Neural cell (in vitro differentiated cells): ENCODE data around the gene IL6R. TPM values are rescaled to one million over a fixed set of nuclear protein-coding genes. Genes with fewer than 3 reads are reported as not detected.
"Not testable (repeated sequence)": the region's sequence is repeated elsewhere in the genome, so short reads cannot be mapped to it uniquely, and the experiment has no call there.

ENCODE experiments used
- H2AFZ ChIP-seq: fragments of 200-600, 300-800 bp; sonication (generic), shearing (Covaris generic); 2 replicates; pipeline ENCODE4 v1.6.0; 2014; ENCODE audit warnings: low read depth, mild to moderate bottlenecking, antibody characterized with exemption, low read length, moderate library complexity
- H3F3A ChIP-seq: fragments of 200-600 bp; shearing (Covaris generic); 2 replicates; pipeline ENCODE4 v1.6.1; 2016; ENCODE audit warnings: mild to moderate bottlenecking, moderate library complexity, mixed read lengths, antibody characterized with exemption, low read length; ENCODE audit not compliant: insufficient read depth, poor library complexity, severe bottlenecking
- H3K27ac ChIP-seq: fragments of 200-600, 300-800 bp; sonication (generic), shearing (Covaris generic); 2 replicates; pipeline ENCODE4 v1.5.1; 2014; ENCODE audit warnings: mild to moderate bottlenecking, low read length, moderate library complexity
- H3K27me3 ChIP-seq: fragments of 300-800, 200-600 bp; sonication (generic), shearing (Covaris generic); 2 replicates; pipeline ENCODE4 v1.6.0; 2014; ENCODE audit warnings: mild to moderate bottlenecking, low read depth, low read length, moderate library complexity; ENCODE audit not compliant: insufficient read depth
- H3K36me3 ChIP-seq: fragments of 300-800, 200-600 bp; sonication (generic), shearing (Covaris generic); 2 replicates; pipeline ENCODE4 v1.5.1; 2014; ENCODE audit warnings: mild to moderate bottlenecking, antibody characterized with exemption, low read length, moderate library complexity; ENCODE audit not compliant: insufficient read depth
- H3K4me2 ChIP-seq: fragments of 300-800, 200-600 bp; sonication (generic), shearing (Covaris generic); 2 replicates; pipeline ENCODE4 v1.6.0; 2014; ENCODE audit warnings: mild to moderate bottlenecking, low read length
- H3K4me3 ChIP-seq: fragments of 300-800, 200-600 bp; sonication (generic), shearing (Covaris generic); 2 replicates; pipeline ENCODE4 v1.5.1; 2014; ENCODE audit warnings: mild to moderate bottlenecking, low read length, moderate library complexity
- H3K79me2 ChIP-seq: fragments of 200-600 bp; shearing (Covaris generic); replicated peaks from 2 replicates; pipeline ENCODE4 v1.6.0; 2014; ENCODE audit warnings: mild to moderate bottlenecking, low read length, moderate library complexity; ENCODE audit not compliant: insufficient read depth
- H3K9ac ChIP-seq: fragments of 300-800, 200-600 bp; sonication (generic), shearing (Covaris generic); 2 replicates; pipeline ENCODE4 v1.6.1; 2016; ENCODE audit warnings: mild to moderate bottlenecking, low read length, mixed read lengths
- H3K9me2 ChIP-seq: fragments of 200-600 bp; shearing (Covaris generic); 2 replicates; pipeline ENCODE4 v1.6.1; 2016; ENCODE audit warnings: mild to moderate bottlenecking, low read length, mixed read lengths; ENCODE audit not compliant: insufficient read depth
- H3K9me3 ChIP-seq: fragments of 200-600, 300-800 bp; sonication (generic), shearing (Covaris generic); 2 replicates; pipeline ENCODE4 v1.6.1; 2016; ENCODE audit warnings: mild to moderate bottlenecking, mixed run types, low read length, moderate library complexity, mixed read lengths
- H4K20me1 ChIP-seq: fragments of 200-600 bp; shearing (Covaris generic); 2 replicates; pipeline ENCODE4 v1.6.1; 2016; ENCODE audit warnings: mild to moderate bottlenecking, mixed run types; ENCODE audit not compliant: insufficient read depth
- EP300 ChIP-seq: fragments of 450-650 bp; conservative IDR thresholded peaks from 2 replicates; pipeline ENCODE4 v1.6.1; 2014; ENCODE audit warnings: antibody characterized with exemption, mild to moderate bottlenecking, moderate library complexity; ENCODE audit not compliant: poor library complexity, severe bottlenecking
- EZH2 ChIP-seq: fragments of 200-600, 300-800 bp; shearing (Covaris generic), sonication (generic); IDR thresholded peaks from 2 replicates; pipeline ENCODE4 v1.6.1; 2014; ENCODE audit warnings: antibody characterized with exemption, low read length, borderline replicate concordance, mild to moderate bottlenecking; ENCODE audit not compliant: insufficient read depth, poor library complexity, severe bottlenecking
- MXI1 ChIP-seq: fragments of 450-650 bp; conservative IDR thresholded peaks from 2 replicates; pipeline ENCODE4 v1.6.1; 2014; ENCODE audit warnings: antibody characterized with exemption, mild to moderate bottlenecking; ENCODE audit not compliant: poor library complexity, severe bottlenecking
- POLR2AphosphoS5 ChIP-seq: IDR thresholded peaks from 2 replicates; pipeline ENCODE4 v1.6.1; 2012
- RAD21 ChIP-seq: fragments of 450-650 bp; conservative IDR thresholded peaks from 2 replicates; pipeline ENCODE4 v1.6.1; 2014; ENCODE audit warnings: antibody characterized with exemption, mild to moderate bottlenecking, moderate library complexity
- SMC3 ChIP-seq: fragments of 450-650 bp; conservative IDR thresholded peaks from 2 replicates; pipeline ENCODE4 v1.6.1; 2014; ENCODE audit warnings: antibody characterized with exemption, mild to moderate bottlenecking, moderate library complexity; ENCODE audit not compliant: poor library complexity
- TAF1 ChIP-seq: IDR thresholded peaks from 2 replicates; pipeline ENCODE4 v1.6.1; 2012; ENCODE audit warnings: low read depth
- polyA plus RNA-seq: library from polyadenylated mRNA; depleted of rRNA; stranded (reverse); fragments of >200 nt; gene quantifications from 2 replicates; pipeline ENCODE4 v1.2.3, GENCODE V29; 2014
- TF ChIP-seq, protein P1 (sequence below): IDR thresholded peaks from 2 replicates; pipeline ENCODE4 v1.6.1; 2012; ENCODE audit warnings: borderline replicate concordance
- TF ChIP-seq, protein P2 (sequence below): fragments of 450-650 bp; IDR thresholded peaks from 2 replicates; pipeline ENCODE4 v1.5.1; 2014; ENCODE audit warnings: antibody characterized with exemption, mild to moderate bottlenecking, moderate library complexity; ENCODE audit not compliant: poor library complexity, severe bottlenecking

Gene IL6R
- polyA plus RNA-seq, 1 donor from 2014 or later, result not detected

- Histone ChIP-seq H3K9me3 (no peaks in the 10 kb centered on the region), H3K27me3 (no peaks in the 10 kb centered on the region), H2AFZ (no peak overlapping the region), H3F3A (no peaks in the 10 kb centered on the region), H3K79me2 (no peaks in the 10 kb centered on the region), H3K9me2 (no peaks in the 10 kb centered on the region), H3K36me3 (no peaks in the 10 kb centered on the region), H3K27ac (no peak overlapping the region), H4K20me1 (no peaks in the 10 kb centered on the region), H3K4me3 (no peak overlapping the region), H3K9ac (no peak overlapping the region), H3K4me2 (no peak overlapping the region)
- TF ChIP-seq TAF1, result no peak
- no peak for TF ChIP-seq EP300
- TF ChIP-seq MXI1, result no peak
- no peak for TF ChIP-seq POLR2AphosphoS5
These were observed 14.8 kb downstream of the IL6R start for GRCh38 chr1:154419620-154420571.

- TF ChIP-seq RAD21 (no peak), EP300 (no peak), TAF1 (no peak)
- H3F3A ChIP-seq, result no peaks in the 10 kb centered on the region
- no peak overlapping the region for H3K27ac ChIP-seq
- H3K27me3 ChIP-seq, result no peaks in the 10 kb centered on the region
- H3K9me2 ChIP-seq, result no peaks in the 10 kb centered on the region
- H3K79me2 ChIP-seq, result no peaks in the 10 kb centered on the region
- H2AFZ ChIP-seq, result no peak overlapping the region
- H3K4me2 ChIP-seq, result no peak overlapping the region
- H3K4me3 ChIP-seq, result no peak overlapping the region
- no peak overlapping the region for H3K9ac ChIP-seq
- no peaks in the 10 kb centered on the region for H3K9me3 ChIP-seq
- no peaks in the 10 kb centered on the region for H4K20me1 ChIP-seq
- no peaks in the 10 kb centered on the region for H3K36me3 ChIP-seq
These were observed 16.1 kb downstream of the IL6R start for GRCh38 chr1:154420961-154421924.

DNA sequence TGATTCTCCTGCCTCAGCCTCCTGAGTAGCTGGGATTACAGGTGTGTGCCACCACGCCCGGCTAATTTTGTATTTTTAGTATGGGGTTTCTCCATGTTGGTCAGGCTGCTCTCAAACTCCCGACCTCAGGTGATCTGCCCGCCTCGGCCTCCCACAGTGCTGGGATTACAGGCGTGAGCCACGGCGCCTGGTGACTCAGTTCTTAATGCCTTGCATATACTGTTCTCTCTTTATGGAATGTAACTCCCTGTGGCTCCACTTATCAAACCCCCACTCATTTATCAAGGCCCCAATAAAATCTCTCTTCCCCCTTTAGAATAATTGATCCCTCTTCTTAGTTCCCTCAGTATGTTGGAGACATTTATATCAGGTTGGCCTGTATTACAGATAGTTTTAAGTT, 16.9 kb downstream of the IL6R start:
- not testable (repeated sequence) for H4K20me1 ChIP-seq, H3K27me3 ChIP-seq, H3K4me3 ChIP-seq, H3K9ac ChIP-seq, H3K9me2 ChIP-seq, H3K9me3 ChIP-seq, H2AFZ ChIP-seq, H3K36me3 ChIP-seq, H3K4me2 ChIP-seq, H3F3A ChIP-seq, H3K79me2 ChIP-seq, H3K27ac ChIP-seq

GRCh38 chr1:154422521-154422920, 17.4 kb downstream of the IL6R start:
- TF ChIP-seq MXI1 (no peak), RAD21 (no peak), EP300 (no peak), SMC3 (no peak), POLR2AphosphoS5 (no peak), EZH2 (no peak), TAF1 (no peak)
- TF ChIP-seq, protein P1, sequence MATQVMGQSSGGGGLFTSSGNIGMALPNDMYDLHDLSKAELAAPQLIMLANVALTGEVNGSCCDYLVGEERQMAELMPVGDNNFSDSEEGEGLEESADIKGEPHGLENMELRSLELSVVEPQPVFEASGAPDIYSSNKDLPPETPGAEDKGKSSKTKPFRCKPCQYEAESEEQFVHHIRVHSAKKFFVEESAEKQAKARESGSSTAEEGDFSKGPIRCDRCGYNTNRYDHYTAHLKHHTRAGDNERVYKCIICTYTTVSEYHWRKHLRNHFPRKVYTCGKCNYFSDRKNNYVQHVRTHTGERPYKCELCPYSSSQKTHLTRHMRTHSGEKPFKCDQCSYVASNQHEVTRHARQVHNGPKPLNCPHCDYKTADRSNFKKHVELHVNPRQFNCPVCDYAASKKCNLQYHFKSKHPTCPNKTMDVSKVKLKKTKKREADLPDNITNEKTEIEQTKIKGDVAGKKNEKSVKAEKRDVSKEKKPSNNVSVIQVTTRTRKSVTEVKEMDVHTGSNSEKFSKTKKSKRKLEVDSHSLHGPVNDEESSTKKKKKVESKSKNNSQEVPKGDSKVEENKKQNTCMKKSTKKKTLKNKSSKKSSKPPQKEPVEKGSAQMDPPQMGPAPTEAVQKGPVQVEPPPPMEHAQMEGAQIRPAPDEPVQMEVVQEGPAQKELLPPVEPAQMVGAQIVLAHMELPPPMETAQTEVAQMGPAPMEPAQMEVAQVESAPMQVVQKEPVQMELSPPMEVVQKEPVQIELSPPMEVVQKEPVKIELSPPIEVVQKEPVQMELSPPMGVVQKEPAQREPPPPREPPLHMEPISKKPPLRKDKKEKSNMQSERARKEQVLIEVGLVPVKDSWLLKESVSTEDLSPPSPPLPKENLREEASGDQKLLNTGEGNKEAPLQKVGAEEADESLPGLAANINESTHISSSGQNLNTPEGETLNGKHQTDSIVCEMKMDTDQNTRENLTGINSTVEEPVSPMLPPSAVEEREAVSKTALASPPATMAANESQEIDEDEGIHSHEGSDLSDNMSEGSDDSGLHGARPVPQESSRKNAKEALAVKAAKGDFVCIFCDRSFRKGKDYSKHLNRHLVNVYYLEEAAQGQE, result no peak
- TF ChIP-seq, protein P2, sequence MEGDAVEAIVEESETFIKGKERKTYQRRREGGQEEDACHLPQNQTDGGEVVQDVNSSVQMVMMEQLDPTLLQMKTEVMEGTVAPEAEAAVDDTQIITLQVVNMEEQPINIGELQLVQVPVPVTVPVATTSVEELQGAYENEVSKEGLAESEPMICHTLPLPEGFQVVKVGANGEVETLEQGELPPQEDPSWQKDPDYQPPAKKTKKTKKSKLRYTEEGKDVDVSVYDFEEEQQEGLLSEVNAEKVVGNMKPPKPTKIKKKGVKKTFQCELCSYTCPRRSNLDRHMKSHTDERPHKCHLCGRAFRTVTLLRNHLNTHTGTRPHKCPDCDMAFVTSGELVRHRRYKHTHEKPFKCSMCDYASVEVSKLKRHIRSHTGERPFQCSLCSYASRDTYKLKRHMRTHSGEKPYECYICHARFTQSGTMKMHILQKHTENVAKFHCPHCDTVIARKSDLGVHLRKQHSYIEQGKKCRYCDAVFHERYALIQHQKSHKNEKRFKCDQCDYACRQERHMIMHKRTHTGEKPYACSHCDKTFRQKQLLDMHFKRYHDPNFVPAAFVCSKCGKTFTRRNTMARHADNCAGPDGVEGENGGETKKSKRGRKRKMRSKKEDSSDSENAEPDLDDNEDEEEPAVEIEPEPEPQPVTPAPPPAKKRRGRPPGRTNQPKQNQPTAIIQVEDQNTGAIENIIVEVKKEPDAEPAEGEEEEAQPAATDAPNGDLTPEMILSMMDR, result no peak
- Histone ChIP-seq H3K9me3 (no peaks in the 10 kb centered on the region), H3F3A (no peaks in the 10 kb centered on the region), H3K79me2 (no peaks in the 10 kb centered on the region), H3K4me3 (no peak overlapping the region), H2AFZ (no peak overlapping the region), H3K27ac (no peak overlapping the region), H3K36me3 (no peaks in the 10 kb centered on the region), H3K9ac (no peak overlapping the region), H3K4me2 (no peak overlapping the region), H3K27me3 (no peaks in the 10 kb centered on the region), H4K20me1 (no peaks in the 10 kb centered on the region), H3K9me2 (no peaks in the 10 kb centered on the region)
